Mesendoderm (in vitro differentiated cells): ENCODE results near the gene CAPN5.
"Not testable (repeated sequence)": the region's sequence is repeated elsewhere in the genome, so short reads cannot be mapped to it uniquely, and the experiment has no call there.

ENCODE experiments used
- DNase-seq: peaks from one replicate; pipeline ENCODE4 v3.0.0; 2013
- H2AK5ac ChIP-seq: 2 replicates; pipeline ENCODE4 v1.6.1; 2013; ENCODE audit warnings: low read length, inconsistent platforms
- H2BK120ac ChIP-seq: 2 replicates; pipeline ENCODE4 v1.6.1; 2013; ENCODE audit warnings: low read depth, mild to moderate bottlenecking, low read length, moderate library complexity, mixed read lengths
- H2BK15ac ChIP-seq: replicated peaks from 2 replicates; pipeline ENCODE4 v1.6.1; 2013; ENCODE audit warnings: low read depth, mild to moderate bottlenecking, moderate library complexity
- H2BK5ac ChIP-seq: 2 replicates; pipeline ENCODE4 v1.6.1; 2013; ENCODE audit warnings: low read length, inconsistent platforms
- H3K18ac ChIP-seq: 2 replicates; pipeline ENCODE4 v1.6.1; 2013; ENCODE audit warnings: mild to moderate bottlenecking, low read length, mixed read lengths
- H3K23ac ChIP-seq: one replicate; pipeline ENCODE4 v1.6.1; 2013; ENCODE audit warnings: low read length
- H3K27ac ChIP-seq: 2 replicates; pipeline ENCODE4 v1.5.1; 2013; ENCODE audit warnings: low read depth, mild to moderate bottlenecking, inconsistent platforms, low read length, moderate library complexity
- H3K27me3 ChIP-seq: 2 replicates; pipeline ENCODE4 v1.6.1; 2013; ENCODE audit warnings: low read length, control low read depth, mild to moderate bottlenecking, inconsistent platforms; ENCODE audit not compliant: insufficient read depth, poor library complexity
- H3K36me3 ChIP-seq: 2 replicates; pipeline ENCODE4 v1.6.1; 2013; ENCODE audit warnings: low read length, inconsistent platforms; ENCODE audit not compliant: control insufficient read depth, insufficient read depth
- H3K4ac ChIP-seq: one replicate; pipeline ENCODE4 v1.6.1; 2013; ENCODE audit warnings: low read depth, mild to moderate bottlenecking, low read length, moderate library complexity
- H3K4me1 ChIP-seq: 2 replicates; pipeline ENCODE4 v1.6.1; 2013; ENCODE audit warnings: low read depth, low read length, inconsistent platforms; ENCODE audit not compliant: control insufficient read depth
- H3K4me2 ChIP-seq: 2 replicates; pipeline ENCODE4 v1.6.1; 2013; ENCODE audit warnings: low read length
- H3K4me3 ChIP-seq: 2 replicates; pipeline ENCODE4 v1.5.1; 2013; ENCODE audit warnings: mild to moderate bottlenecking, low read length
- H3K56ac ChIP-seq: one replicate; pipeline ENCODE4 v1.6.1; 2013; ENCODE audit warnings: low read length
- H3K79me1 ChIP-seq: 2 replicates; pipeline ENCODE4 v1.6.1; 2013; ENCODE audit warnings: low read length, inconsistent platforms
- H3K79me2 ChIP-seq: 2 replicates; pipeline ENCODE4 v1.6.1; 2013; ENCODE audit warnings: mild to moderate bottlenecking, low read length; ENCODE audit not compliant: control insufficient read depth, insufficient read depth
- H3K9ac ChIP-seq: 2 replicates; pipeline ENCODE4 v1.6.1; 2013; ENCODE audit warnings: low read length, inconsistent platforms
- H4K5ac ChIP-seq: one replicate; pipeline ENCODE4 v1.6.1; 2013; ENCODE audit warnings: low read length
- H4K8ac ChIP-seq: one replicate; pipeline ENCODE4 v1.6.1; 2013; ENCODE audit warnings: low read depth, mild to moderate bottlenecking, control low read depth, low read length, moderate library complexity
- WGBS: extraction: QIAGEN DNeasy Blood & Tissue Kit; methylation state at CpG from one replicate; pipeline ENCODE4 v1.1.7; 2013; ENCODE audit warnings: low lambda C conversion rate, missing lambda C conversion rate; ENCODE audit not compliant: insufficient coverage; ENCODE audit errors: extremely low coverage; 5-methylcytosine and 5-hydroxymethylcytosine counted together

CAPN5 gene

DNA sequence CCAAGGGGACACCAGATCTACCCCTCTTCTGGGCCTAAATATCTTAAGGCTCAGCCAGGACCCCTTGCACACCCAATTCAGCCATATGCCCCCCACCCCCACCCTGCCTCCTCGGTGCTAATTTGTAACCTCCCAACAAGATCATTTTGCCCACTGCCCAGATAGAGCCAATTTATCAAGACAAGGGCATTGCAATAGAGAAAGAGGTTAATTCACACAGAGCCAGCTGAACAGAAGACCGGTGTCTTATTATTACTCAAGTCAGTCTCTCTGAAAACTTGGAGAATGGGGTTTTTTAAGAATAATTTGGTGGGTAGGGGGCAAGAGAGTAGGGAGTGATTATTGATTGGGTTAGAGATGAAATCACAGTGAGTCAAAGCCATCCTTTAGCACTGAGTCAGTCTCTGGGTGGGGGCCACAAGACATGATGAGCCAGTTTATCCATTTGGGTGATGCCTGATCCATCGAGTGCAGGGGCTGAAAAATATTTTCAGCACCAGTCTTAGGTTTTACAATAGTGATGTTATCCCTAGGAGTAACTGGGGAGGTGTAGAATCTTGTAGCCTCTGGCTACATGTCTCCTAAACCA lies 9.9 kb upstream of the CAPN5 start:
- Histone ChIP-seq H3K79me2 (no peaks in the 10 kb centered on the region), H3K4ac (no peak overlapping the region), H4K5ac (no peak overlapping the region), H3K27ac (no peak overlapping the region), H2BK15ac (no peak overlapping the region), H3K36me3 (no peaks in the 10 kb centered on the region), H2AK5ac (no peak overlapping the region), H2BK120ac (no peak overlapping the region), H3K79me1 (no peaks in the 10 kb centered on the region), H3K4me2 (no peak overlapping the region), H3K56ac (no peak overlapping the region), H3K9ac (no peak overlapping the region), H4K8ac (no peak overlapping the region), H3K27me3 (no peaks in the 10 kb centered on the region), H3K18ac (no peak overlapping the region), H3K4me3 (no peak overlapping the region), H3K23ac (no peak overlapping the region), H2BK5ac (no peak overlapping the region), H3K4me1 (no peaks in the 10 kb centered on the region)
- DNase-seq, result no peak
- no CpG with 5 or more reads among the region's 3 CpGs for WGBS

DNA sequence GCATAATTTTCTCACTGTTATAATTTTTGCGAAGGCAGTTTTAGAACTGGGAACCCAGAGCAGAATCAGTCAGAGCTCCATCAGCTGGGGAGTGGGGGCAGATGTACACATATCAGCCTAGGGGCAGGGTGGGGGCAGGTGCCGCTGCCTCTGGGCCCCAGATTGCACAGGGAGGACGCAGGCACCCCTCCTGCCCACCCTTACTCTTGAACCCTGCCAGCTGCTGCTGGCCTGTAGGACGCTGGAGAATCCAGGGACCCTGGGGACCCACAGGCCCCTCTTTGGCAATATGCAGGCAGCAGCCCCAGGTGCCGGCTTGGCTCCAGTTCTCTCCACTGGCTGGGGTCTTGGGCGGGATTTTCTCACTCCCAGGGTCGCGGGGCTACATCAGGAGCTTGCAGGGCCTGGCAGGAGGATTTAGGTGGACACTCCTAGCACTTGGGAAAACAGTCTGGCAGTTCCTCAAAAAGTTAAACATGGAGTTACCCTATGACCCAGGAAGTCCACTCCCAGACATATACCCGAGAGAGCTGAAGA lies 8.8 kb upstream of the CAPN5 start:
- no peak overlapping the region for H3K4ac ChIP-seq
- no peaks in the 10 kb centered on the region for H3K79me2 ChIP-seq
- H2BK120ac ChIP-seq, result no peak overlapping the region
- no peak overlapping the region for H3K27ac ChIP-seq
- no peaks in the 10 kb centered on the region for H3K4me1 ChIP-seq
- H2BK15ac ChIP-seq, result no peak overlapping the region
- no peak for DNase-seq
- no peak overlapping the region for H4K5ac ChIP-seq
- no peaks in the 10 kb centered on the region for H3K27me3 ChIP-seq
- H3K56ac ChIP-seq, result no peak overlapping the region
- no peaks in the 10 kb centered on the region for H3K79me1 ChIP-seq
- WGBS, result no CpG with 5 or more reads among the region's 9 CpGs
- no peak overlapping the region for H3K18ac ChIP-seq
- H3K9ac ChIP-seq, result no peak overlapping the region
- H2BK5ac ChIP-seq, result no peak overlapping the region
- no peak overlapping the region for H3K23ac ChIP-seq
- H3K36me3 ChIP-seq, result no peaks in the 10 kb centered on the region
- H3K4me2 ChIP-seq, result no peak overlapping the region
- H3K4me3 ChIP-seq, result no peak overlapping the region
- H4K8ac ChIP-seq, result no peak overlapping the region
- no peak overlapping the region for H2AK5ac ChIP-seq

DNA sequence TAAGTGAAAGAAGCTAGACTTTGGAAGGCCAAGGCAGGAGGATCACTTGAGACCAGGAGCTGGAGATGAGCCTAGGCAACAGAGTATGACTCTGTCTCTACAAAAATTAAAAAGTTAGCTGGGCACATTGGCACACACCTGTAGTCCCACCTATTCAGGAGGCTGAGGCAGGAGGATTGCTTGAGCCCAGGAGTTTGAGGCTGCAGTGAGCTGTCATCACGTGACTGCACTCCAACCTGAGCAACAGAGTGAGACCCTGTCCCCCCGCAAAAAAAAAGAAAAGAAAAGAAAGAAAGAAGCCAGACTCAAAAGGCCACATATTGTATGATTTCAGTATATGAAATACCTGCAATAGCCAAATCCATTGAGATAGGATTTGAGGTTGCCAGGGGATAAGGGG lies 7.9 kb upstream of the CAPN5 start:
- H3K23ac ChIP-seq, result no peak overlapping the region
- H4K8ac ChIP-seq, result no peak overlapping the region
- H3K79me1 ChIP-seq, result no peaks in the 10 kb centered on the region
- no peak overlapping the region for H4K5ac ChIP-seq
- no peak overlapping the region for H2BK5ac ChIP-seq
- no peaks in the 10 kb centered on the region for H3K36me3 ChIP-seq
- DNase-seq, result no peak
- no peak overlapping the region for H3K18ac ChIP-seq
- no peaks in the 10 kb centered on the region for H3K79me2 ChIP-seq
- no peak overlapping the region for H3K9ac ChIP-seq
- H3K27me3 ChIP-seq, result no peaks in the 10 kb centered on the region
- no peak overlapping the region for H3K56ac ChIP-seq
- H2BK15ac ChIP-seq, result no peak overlapping the region
- no CpG with 5 or more reads among the region's 2 CpGs for WGBS
- H3K4me1 ChIP-seq, result no peaks in the 10 kb centered on the region
- no peak overlapping the region for H3K4me3 ChIP-seq
- H2BK120ac ChIP-seq, result no peak overlapping the region
- no peak overlapping the region for H3K27ac ChIP-seq
- no peak overlapping the region for H3K4ac ChIP-seq
- H2AK5ac ChIP-seq, result no peak overlapping the region
- no peak overlapping the region for H3K4me2 ChIP-seq

DNA sequence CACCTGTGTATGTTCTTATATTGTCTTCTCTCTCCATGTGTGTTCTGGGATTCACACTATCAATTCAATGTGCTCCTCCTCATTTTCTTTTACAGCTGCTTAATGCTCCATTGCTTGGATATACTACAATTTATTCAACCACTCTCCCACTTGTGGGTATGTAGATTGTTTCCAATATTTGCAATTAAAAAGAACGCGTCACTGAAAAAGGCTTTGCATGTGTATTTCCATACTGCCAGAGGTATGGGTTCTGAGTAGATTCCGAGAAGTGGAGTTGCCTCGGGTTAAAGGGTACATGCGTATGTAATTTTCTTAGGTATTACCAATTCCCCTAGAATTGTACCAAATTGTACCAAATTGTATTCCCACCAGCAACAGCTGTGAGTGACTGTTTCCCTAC lies 7.0 kb upstream of the CAPN5 start:
- no peak overlapping the region for H3K4me3 ChIP-seq
- no peak overlapping the region for H2BK5ac ChIP-seq
- WGBS, result no CpG with 5 or more reads among the region's 5 CpGs
- no peak overlapping the region for H3K23ac ChIP-seq
- no peak overlapping the region for H2BK15ac ChIP-seq
- no peak overlapping the region for H3K18ac ChIP-seq
- H3K4me1 ChIP-seq, result no peaks in the 10 kb centered on the region
- H4K5ac ChIP-seq, result no peak overlapping the region
- no peaks in the 10 kb centered on the region for H3K79me1 ChIP-seq
- H3K36me3 ChIP-seq, result no peaks in the 10 kb centered on the region
- H4K8ac ChIP-seq, result no peak overlapping the region
- H2AK5ac ChIP-seq, result no peak overlapping the region
- H3K79me2 ChIP-seq, result no peaks in the 10 kb centered on the region
- no peak overlapping the region for H3K56ac ChIP-seq
- H3K4me2 ChIP-seq, result no peak overlapping the region
- no peak overlapping the region for H3K4ac ChIP-seq
- no peaks in the 10 kb centered on the region for H3K27me3 ChIP-seq
- DNase-seq, result no peak
- no peak overlapping the region for H3K27ac ChIP-seq
- no peak overlapping the region for H3K9ac ChIP-seq
- H2BK120ac ChIP-seq, result no peak overlapping the region

DNA sequence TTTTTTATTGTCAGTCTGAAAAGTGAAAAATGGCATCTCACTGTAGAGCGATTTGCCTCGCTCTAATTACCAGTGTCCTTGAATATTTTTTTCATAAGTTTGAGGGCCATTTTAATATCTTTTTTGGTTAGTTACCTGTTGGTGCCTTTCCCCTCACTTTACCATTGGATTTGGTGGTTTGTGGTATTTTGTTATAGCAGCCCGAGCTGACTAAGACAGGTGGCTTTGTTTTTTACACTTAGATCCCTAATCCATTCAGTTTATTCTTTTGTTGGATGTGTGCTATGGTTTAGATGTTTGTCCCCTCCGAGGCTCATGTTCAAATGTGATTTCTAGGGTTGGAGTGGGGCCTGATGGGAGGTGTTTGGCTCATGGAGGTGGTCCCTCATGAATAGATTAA lies 6.5 kb upstream of the CAPN5 start:
- Histone ChIP-seq H3K23ac (no peak overlapping the region), H3K27ac (no peak overlapping the region), H3K79me1 (no peaks in the 10 kb centered on the region), H3K56ac (no peak overlapping the region), H3K36me3 (no peaks in the 10 kb centered on the region), H4K8ac (no peak overlapping the region), H3K9ac (no peak overlapping the region), H3K79me2 (no peaks in the 10 kb centered on the region), H4K5ac (no peak overlapping the region), H2BK15ac (no peak overlapping the region), H3K27me3 (no peaks in the 10 kb centered on the region), H2AK5ac (no peak overlapping the region), H2BK120ac (no peak overlapping the region), H3K4me3 (no peak overlapping the region), H2BK5ac (no peak overlapping the region), H3K4me1 (no peaks in the 10 kb centered on the region), H3K18ac (no peak overlapping the region), H3K4ac (no peak overlapping the region), H3K4me2 (no peak overlapping the region)
- no CpG with 5 or more reads among the region's 4 CpGs for WGBS
- DNase-seq, result no peak

DNA sequence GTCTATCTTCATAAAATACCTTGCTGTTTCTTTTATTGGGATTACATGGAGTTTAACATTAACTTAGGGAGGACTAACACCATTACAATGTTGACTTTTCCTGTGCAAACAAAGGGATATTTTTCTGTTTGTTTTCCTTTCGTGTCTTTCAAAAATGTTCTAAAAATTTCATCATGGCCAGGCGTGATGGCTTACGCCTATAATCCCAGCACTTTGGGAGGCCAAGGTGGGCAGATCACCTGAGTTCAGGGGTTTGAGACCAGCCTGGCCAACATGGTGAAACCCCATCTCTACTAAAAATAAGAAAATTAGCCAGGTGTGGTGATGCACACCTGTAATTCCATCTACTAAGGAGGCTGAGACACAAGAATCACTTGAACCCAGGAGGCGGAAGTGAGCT lies 5.5 kb upstream of the CAPN5 start:
- H4K8ac ChIP-seq, H3K79me2 ChIP-seq, H3K4me2 ChIP-seq, DNase-seq, H3K18ac ChIP-seq, H3K27me3 ChIP-seq, H3K79me1 ChIP-seq, H2BK15ac ChIP-seq, H2AK5ac ChIP-seq, H2BK5ac ChIP-seq, H3K4ac ChIP-seq, H3K9ac ChIP-seq, H3K56ac ChIP-seq, H3K36me3 ChIP-seq, H3K23ac ChIP-seq, H4K5ac ChIP-seq, H2BK120ac ChIP-seq, H3K4me1 ChIP-seq, H3K27ac ChIP-seq, H3K4me3 ChIP-seq: not testable (repeated sequence)
- WGBS, result no CpG with 5 or more reads among the region's 4 CpGs
